Activated CD4-positive, alpha-beta T cell treated with anti-CD3 and anti-CD28 coated beads, Interleukin-2, amount 10 ng/mL, durations not matched to agents 7 days and 5 days (primary cell): ENCODE data around the gene RPL22. TPM values are rescaled to one million over a fixed set of nuclear protein-coding genes. Genes with fewer than 3 reads are reported as not detected.

Experiments
- CTCF ChIA-PET: fragments of 350-600 bp; sonication (Branson Sonifier 250); formaldehyde crosslinking; loops from one replicate; lab custom pipeline; 2021; ENCODE audit warnings: antibody characterized with exemption; lab: Charles Lee
- POLR2A ChIA-PET: fragments of 350-600 bp; sonication (Branson Sonifier 250); formaldehyde crosslinking; loops from one replicate; lab custom pipeline; 2021; ENCODE audit warnings: antibody characterized with exemption; lab: Charles Lee
- DNase-seq: peaks from one replicate; pipeline ENCODE4 v3.0.0-alpha.2; 2020
- H3K27ac Mint-ChIP-seq: one replicate; pipeline ENCODE4 v1.8.0; 2021; ENCODE audit warnings: mild to moderate bottlenecking, moderate library complexity, mixed read lengths
- H3K27me3 Mint-ChIP-seq: one replicate; pipeline ENCODE4 v1.8.0; 2021; ENCODE audit warnings: mixed read lengths
- H3K36me3 Mint-ChIP-seq: one replicate; pipeline ENCODE4 v1.8.0; 2021; ENCODE audit warnings: low read depth, mixed read lengths
- H3K4me1 Mint-ChIP-seq: one replicate; pipeline ENCODE4 v1.8.0; 2021; ENCODE audit warnings: mixed read lengths
- H3K4me3 Mint-ChIP-seq: one replicate; pipeline ENCODE4 v1.8.0; 2021; ENCODE audit warnings: mild to moderate bottlenecking, moderate library complexity, mixed read lengths
- H3K9me3 Mint-ChIP-seq: one replicate; pipeline ENCODE4 v1.8.0; 2021; ENCODE audit warnings: mixed read lengths
- total RNA-seq, 2 experiments: library from RNA; stranded (reverse); gene quantifications; one replicate each; pipeline ENCODE4 v1.2.3, GENCODE V29; 2021

The RPL22 gene
- total RNA-seq, 2 experiments from 2014 or later: 328 to 370 TPM

DNA sequence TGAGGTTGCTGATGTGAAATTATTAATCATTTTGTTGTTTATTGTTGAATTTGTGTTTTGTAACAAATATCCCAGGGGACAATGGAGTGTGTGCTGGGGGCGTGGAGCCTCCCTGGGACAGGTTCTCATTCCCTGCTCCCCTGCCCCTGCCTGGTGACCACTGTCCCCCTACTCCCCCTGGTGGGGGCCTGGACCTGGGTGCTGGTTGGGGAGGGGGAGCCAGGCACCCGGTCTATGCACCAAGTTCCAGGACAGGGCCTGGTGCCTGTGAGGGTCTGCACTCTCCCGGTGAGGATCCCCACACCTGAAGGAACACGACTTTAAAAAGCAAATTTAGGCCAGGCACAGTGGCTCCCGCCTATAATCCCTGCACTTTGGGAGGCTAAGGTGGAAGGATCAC, 61.6 kb downstream of the RPL22 start:
- Mint-ChIP-seq H3K9me3 (no peaks in the 10 kb centered on the region), H3K36me3 (no peaks in the 10 kb centered on the region), H3K4me1 (no peaks in the 10 kb centered on the region), H3K27ac (no peak overlapping the region), H3K27me3 (peaks cover 3% of the 10 kb centered on the region), H3K4me3 (no peak overlapping the region)
- CTCF ChIA-PET: no interaction called here
- POLR2A ChIA-PET: no interaction called here
- no peak for DNase-seq

DNA sequence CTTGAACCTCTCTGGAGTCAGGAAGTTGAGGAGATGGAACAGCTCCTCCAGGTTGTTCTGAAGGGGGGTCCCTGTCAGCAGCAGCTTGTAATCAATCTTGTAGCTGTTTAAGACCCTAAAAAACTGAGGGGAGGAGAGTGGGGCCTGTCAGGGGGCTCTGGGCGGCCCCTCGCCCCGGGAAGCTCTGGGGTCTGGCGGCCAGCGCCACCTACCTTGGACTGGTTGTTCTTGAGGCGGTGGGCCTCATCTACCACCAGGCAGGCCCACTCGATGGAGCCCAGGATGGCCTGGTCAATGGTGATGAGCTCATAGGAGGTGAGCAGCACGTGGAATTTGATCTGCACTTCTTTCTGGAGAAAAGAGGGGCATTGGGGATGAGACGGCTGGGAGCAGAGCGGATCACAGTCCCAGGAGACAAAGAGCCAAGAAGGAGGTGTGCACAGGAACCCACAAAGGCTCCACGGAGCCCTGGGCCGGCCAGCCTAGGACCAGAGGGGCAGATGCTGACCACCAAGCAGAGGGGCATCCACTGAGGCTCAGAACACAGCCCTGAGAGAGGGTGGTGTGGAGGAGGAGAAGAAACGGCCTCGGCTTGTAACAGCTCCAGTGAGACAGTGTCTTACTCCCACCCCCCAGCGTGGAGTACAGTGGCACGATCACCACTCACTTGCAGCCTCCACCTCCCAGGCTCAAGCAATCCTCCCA, 62.7 kb downstream of the RPL22 start:
- POLR2A ChIA-PET: no interaction called here
- Mint-ChIP-seq H3K27me3 (peaks cover 3% of the 10 kb centered on the region), H3K9me3 (peaks cover 7% of the 10 kb centered on the region), H3K4me1 (no peaks in the 10 kb centered on the region), H3K4me3 (no peak overlapping the region), H3K36me3 (no peaks in the 10 kb centered on the region), H3K27ac (no peak overlapping the region)
- no peak for DNase-seq
- CTCF ChIA-PET: no interaction called here

Other genes with a start within 250 kb of the RPL22 start
- gene NPHP4, start 207.2 kb downstream of the RPL22 start, total RNA-seq: 10 to 100 TPM; 14.6 to 16.1 TPM
- 100 to 1,000 TPM; 258 to 294 TPM for gene KCNAB2, start 153.7 kb downstream of the RPL22 start, total RNA-seq
- gene CHD5, start 19.3 kb downstream of the RPL22 start, total RNA-seq: under 1 TPM; 0.67 to 0.96 TPM
- gene RNF207, start 6.5 kb upstream of the RPL22 start, total RNA-seq: 1 to 10 TPM; 4.0 to 7.4 TPM
- 10 to 100 TPM; 50.4 to 53.3 TPM for gene ICMT, start 36.4 kb upstream of the RPL22 start, total RNA-seq
- not detected for gene HES3, start 44.6 kb upstream of the RPL22 start, total RNA-seq
- under 1 TPM; 0.85 to 0.99 TPM for gene GPR153, start 61.5 kb upstream of the RPL22 start, total RNA-seq
- gene ACOT7, start 194.2 kb upstream of the RPL22 start, total RNA-seq: 100 to 1,000 TPM; 101 TPM
- gene HES2, start 220.3 kb upstream of the RPL22 start, total RNA-seq: under 1 TPM; 0.21 to 0.30 TPM
- under 1 TPM; 0.56 to 0.77 TPM for gene ESPN, start 225.2 kb upstream of the RPL22 start, total RNA-seq